HG02642 (cell line): ENCODE measurements around the gene MT1G.
A peak's percentile ranks its signal among the peaks of the same experiment; 100 is the strongest.
"Not testable (repeated sequence)": the region's sequence is repeated elsewhere in the genome, so short reads cannot be mapped to it uniquely, and the experiment has no call there.

Experiments
- ATAC-seq: cut with Tn5 transposase; IDR thresholded peaks from one replicate; pipeline ENCODE4 v1.9.1; 2021; ENCODE audit warnings: mild to moderate bottlenecking; ENCODE audit not compliant: unreplicated experiment, poor library complexity

The MT1G gene

GRCh38 chr16:56686758-56687157, 18.9 kb upstream of the MT1G start:
- ATAC-seq: no peak

DNA sequence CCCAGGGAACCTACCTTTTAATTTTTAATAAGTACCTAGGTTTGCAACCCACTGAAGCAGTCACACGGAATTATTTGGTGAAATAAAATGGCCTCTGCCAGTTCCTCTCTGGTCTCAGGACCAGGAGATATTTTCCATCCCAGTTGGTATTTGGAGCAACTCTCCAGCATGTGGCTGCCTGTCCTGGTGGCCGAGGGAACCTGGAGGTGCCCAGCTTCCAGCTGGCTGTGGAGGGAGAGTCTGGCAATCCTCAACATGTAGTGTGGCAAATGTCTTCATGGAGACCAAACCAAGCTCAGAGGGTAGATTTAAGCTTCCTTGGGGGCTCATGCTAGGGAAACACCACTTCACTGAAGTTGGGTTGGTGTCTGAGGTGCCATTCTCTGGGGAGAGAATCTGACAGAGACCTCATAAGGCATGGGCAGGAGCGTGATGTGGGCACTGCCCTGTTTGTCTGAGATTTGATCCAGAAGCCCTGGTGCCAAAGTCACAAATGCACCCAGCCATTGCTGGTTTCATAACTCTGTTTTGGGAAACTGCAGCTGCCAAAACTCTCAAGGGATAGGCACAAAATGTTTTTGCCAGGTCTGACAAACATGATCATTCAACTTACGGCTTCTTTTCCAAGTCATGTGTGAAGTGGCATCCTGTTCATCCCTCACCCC, 17.2 kb upstream of the MT1G start:
- ATAC-seq: no peak

GRCh38 chr16:56684256-56684925, 16.5 kb upstream of the MT1G start:
- ATAC-seq: no peak

DNA sequence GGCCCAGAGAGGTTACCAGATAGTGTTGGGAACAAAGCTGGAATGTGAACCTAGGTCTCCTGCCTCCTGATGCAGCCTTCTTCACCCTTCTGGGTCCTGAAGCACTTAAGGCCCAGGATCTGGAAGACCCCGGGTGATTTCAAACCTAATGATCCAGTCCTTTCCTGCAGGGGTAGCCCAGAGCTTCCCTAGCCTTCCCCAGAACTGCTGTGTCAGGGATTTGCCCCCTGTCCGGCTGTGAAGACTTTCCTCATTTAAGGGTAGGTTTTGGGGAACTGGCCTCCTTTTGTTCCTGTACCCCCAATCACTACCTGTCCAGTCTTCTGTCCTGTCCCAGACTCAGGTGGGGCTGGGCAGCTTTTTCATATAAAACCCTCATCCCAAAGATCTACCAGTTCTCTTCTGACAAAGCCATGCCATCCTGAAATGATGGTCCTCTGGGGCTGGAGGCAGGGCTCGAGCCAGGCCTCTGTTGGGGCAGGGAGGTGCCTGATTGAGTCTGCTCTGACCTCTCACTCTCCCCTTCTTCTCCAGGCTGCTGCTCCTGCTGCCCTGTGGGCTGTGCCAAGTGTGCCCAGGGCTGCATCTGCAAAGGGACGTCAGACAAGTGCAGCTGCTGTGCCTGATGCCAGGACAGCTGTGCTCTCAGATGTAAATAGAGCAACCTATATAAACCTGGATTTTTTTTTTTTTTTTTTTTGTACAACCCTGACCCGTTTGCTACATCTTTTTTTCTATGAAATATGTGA, 15.7 kb upstream of the MT1G start:
- ATAC-seq: no peak

DNA sequence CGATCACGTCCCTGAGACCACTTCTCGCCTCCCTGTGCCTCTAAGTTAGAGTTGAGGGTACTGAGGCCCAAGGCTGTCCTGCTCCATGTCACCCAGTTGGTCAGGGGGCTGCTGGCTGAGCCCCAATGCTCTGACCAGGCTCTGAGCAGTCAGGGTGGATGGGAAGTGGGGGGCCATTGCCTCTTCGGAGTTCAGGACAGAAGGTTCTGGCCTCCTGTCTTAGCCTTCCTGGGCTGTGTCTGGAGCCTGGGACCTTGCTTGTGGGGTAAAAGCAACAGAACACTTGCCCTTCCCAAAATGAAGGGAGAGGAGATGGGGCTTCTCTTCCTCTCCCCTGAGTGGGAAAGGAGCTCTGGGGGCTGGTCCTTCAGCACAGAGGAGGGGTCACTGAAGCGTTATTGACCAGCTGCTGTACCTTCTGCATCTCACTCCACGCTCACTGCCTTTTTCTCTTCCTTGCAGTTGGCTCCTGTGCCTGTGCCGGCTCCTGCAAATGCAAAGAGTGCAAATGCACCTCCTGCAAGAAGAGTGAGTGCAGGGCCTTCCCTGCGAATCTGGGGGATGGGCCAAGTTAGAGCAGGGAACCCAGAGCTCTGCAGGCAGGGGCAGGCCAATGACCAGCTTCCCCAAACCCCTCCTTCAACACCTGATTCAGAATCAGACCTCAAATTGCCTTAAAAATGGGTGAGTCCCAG, 15.0 kb upstream of the MT1G start:
- peak; percentile 11 for ATAC-seq

GRCh38 chr16:56681939-56682702, 14.3 kb upstream of the MT1G start, which contains the start of gene MT1X:
MT1X (plus strand) TSS chr16:56682470; CDS start chr16:56682541, 71 bp downstream.
- peak; percentile 99 for ATAC-seq

DNA sequence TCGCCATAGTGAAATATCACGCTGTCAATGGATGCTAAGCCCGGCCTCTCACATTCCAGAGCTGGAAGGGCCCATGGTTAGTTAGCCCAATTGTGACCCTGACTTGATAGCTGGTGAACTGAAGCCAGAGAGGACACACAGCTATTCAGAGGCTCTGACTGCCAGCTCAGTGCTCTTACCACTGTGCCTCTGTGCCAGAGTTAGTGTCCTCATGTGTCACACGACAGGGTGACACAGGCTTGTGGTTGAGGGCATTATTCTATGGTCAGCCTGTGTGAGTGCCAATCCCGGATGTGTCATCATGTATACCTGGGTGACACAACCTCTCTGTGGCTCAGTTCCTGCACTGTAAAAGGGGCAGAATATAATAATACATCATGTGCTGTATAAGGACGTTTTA, 12.0 kb upstream of the MT1G start:
- no peak for ATAC-seq

DNA sequence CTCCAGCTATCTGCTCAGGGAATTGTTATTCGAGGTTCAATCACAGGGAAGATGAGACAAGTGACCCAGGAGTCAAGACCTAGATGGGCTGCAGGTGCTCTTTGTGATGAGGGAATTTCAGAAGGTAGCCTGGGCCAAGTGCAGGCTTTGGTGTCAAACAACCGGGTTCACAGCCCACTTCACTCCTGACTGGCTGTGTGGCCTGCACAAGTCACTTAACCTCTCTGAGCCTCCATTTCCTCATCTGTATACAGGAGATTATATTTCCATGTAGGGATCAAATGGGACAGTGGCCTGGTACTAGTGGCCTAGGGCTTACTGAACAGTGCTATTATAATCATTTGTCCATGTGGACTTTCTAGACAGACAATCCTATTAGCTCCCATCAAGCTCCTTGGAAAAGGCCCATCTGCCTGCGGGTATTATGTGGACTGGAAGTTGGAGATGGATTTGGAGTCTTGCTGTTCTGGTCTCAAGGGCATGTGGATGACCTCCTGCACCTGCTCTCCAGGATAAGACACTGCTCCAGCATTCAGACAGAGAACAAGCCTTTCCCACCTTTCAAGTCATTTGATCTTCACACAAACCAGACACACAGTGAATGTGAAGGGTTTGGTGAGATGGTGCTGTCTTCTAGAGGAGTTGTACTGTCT, 11.3 kb upstream of the MT1G start:
- no peak for ATAC-seq

DNA sequence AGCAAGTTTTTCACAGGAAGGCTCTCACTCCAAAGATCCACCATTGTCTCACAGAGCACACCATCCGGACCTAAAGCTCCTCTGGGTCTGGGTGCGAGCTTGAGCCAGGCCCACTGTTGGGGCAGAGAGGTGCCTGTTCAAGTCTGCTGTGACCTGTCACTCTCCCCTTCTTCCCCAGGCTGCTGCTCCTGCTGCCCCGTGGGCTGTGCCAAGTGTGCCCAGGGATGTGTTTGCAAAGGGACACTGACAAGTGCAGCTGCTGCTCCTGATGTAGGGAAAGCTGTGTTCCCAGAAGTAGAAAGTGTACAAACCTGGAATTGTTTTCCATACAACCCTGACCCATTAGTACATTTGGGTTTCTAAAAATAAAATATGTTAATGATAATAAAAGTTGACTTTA, 9.6 kb upstream of the MT1G start:
- ATAC-seq: no peak

DNA sequence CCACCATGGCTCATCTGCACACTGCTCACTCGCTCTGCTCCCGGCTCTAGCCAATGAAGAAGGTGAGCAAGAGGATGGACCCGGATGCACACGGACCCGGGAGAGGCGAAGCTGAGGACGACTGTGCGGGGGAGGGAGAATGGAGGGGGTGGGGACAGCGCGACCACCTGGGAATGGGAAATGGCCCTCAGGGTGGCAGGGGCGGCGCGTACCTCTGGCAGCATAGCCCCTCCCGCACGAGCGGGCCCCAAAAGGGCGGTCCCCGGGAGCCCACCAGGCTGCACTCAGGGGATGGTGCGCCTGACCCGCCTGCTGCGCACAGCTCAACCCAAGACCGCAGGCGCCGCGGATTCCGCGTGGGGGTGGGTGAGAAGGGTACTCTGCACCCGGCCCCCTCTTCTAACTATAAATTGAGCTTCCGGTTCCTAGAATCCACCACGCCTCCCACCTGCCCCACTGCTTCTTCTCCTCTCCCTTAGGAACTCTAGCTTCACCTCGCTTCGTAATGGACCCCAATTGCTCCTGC, 7.9 kb upstream of the MT1G start:
- no peak for ATAC-seq

DNA sequence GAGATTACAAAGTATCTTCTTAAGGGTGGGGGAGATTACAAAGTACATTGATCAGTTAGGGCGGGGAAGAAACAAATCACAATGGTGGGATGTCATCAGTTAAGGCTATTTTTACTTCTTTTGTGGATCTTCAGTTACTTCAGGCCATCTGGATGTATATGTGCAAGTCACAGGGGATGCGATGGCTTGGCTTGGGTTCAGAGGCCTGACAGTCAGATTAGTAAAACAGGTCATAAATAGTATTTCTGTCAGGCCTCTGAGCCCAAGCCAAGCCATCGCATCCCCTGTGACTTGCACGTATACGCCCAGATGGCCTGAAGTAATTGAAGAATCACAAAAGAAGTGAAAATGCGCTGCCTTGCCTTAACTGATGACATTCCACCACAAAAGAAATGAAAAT, 6.7 kb upstream of the MT1G start:
- ATAC-seq: not testable (repeated sequence)

- ATAC-seq: no peak
These were observed 6.1 kb upstream of the MT1G start for GRCh38 chr16:56673921-56674320.

DNA sequence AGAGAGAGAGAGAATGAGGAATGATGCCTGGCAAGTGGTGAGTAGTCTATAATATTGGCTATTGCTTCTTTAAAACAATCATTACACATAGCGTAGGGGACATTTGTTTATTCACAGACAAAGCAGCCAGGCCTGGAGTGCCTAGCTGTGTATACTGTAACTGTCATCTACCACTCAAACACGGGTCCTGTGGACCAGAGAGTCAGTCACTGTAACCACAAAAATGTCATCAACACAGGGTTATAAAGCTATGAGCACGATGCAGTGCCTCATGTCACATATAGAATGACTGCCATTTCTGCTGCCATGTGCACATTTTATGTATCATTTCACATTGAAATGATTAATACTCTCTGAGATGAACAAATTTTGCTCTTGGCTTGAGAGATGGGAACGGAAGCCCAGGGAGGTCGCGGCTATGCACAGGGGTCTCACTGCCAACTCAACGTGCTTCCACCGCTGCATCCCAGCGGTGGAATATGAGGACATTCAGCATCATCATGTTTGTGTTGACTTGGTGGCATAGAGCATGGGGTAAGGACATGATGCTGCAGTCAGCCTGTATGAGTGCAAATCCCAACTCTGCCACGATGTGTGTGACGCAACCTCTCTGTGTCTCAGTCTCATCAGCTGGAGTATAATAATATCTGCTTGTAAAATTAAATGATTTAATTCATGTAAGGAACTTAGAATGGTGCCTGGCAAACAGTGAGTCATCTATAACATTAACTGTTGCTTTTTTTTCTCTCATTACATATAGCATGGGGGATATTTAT, 5.1 kb upstream of the MT1G start:
- ATAC-seq: no peak

DNA sequence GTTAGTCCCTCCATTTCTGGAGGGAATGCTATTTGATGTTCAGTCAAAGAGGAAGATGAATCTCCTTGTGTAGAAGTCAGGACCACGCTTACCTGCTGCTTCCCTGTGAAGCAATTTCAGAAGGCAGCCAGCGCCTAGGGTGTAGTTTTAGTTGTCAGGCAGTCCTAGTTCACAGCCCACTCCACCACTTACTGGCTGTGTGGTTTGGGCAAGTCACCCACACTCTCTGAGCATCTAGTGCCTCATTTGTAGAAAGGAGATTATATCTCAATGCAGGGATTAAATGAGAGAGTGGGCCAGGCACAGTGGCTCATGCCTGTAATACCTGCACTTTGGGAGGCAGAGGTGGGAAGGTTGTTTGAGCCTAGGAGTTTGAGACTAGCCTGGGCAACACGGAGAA, 4.3 kb upstream of the MT1G start:
- ATAC-seq: not testable (repeated sequence)

DNA sequence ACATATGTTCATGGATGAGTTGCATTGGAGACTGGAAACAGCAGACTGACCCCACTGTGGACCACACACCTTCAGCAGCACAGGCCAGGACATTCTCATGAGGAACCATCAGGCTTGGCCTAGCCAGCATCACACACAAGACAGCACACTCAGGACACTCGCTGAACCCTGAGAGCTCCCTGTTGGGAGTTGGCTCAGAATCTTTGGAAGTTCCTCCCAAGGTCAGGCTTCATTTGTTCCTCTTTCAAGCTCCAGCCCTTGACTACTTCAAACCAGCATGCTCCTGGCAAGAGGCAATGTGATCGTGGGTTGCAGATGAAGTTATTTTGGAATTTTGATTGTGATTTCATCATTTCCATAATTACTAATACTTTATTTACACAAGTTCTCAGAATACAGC, 3.8 kb upstream of the MT1G start:
- not testable (repeated sequence) for ATAC-seq

DNA sequence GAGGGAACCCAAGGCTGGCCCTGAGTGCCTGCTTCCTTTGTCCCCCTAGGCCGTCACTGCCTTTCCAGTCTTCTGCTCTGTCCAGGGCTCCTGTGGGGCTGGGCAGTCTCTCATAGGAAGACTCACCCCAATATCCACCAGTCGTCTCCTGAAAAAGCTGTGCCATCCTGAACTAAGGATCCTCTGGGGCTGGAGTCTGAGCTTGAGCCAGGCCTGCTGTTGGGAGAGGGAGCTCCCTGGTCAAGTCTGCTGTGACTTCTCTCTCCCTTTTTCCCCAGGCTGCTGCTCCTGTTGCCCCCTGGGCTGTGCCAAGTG, 2.7 kb upstream of the MT1G start:
- no peak for ATAC-seq

DNA sequence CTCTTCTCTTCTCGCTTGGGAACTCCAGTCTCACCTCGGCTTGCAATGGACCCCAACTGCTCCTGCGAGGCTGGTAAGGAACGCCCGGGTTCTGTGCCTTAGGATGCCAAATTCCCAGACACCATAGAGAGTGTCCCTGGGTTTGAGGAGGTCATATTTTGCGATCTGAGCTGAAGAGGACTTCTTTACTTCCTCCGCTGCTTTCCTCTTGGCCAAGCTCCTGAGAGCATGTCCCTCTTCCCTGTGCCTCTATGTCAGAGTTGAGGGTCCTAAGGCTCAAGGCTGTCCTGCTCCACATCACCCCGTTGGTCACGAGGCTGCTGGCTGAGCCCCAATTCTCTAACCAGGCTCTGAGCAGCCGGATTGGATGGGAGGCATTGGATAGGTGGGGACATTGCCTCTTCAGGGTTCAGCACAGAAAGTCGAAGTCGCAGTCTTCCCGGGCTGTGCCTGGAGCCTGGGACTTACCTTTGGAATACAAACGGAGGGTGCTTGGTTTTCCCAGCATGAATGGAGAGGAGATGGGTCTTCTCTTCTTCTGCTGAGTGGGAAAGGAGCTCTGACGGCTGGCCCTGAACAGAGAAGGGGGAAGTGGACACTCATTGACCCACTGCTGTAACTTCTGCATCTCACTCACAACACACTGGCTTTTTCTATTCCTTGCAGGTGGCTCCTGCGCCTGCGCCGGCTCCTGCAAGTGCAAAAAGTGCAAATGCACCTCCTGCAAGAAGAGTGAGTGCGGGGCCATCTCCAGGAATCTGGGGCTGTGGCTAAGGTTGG, 2.2 kb upstream of the MT1G start:
- ATAC-seq: no peak
